ENCODE results near the gene GATAD2B. TPM values are rescaled to one million over a fixed set of nuclear protein-coding genes. Genes with fewer than 3 reads are reported as not detected.
"Not testable (repeated sequence)": the region's sequence is repeated elsewhere in the genome, so short reads cannot be mapped to it uniquely, and the experiment has no call there.

The GATAD2B gene
- polyA plus RNA-seq, 3 donors from 2014 or later: 1.3 to 5.5 (median 2.1) TPM

DNA sequence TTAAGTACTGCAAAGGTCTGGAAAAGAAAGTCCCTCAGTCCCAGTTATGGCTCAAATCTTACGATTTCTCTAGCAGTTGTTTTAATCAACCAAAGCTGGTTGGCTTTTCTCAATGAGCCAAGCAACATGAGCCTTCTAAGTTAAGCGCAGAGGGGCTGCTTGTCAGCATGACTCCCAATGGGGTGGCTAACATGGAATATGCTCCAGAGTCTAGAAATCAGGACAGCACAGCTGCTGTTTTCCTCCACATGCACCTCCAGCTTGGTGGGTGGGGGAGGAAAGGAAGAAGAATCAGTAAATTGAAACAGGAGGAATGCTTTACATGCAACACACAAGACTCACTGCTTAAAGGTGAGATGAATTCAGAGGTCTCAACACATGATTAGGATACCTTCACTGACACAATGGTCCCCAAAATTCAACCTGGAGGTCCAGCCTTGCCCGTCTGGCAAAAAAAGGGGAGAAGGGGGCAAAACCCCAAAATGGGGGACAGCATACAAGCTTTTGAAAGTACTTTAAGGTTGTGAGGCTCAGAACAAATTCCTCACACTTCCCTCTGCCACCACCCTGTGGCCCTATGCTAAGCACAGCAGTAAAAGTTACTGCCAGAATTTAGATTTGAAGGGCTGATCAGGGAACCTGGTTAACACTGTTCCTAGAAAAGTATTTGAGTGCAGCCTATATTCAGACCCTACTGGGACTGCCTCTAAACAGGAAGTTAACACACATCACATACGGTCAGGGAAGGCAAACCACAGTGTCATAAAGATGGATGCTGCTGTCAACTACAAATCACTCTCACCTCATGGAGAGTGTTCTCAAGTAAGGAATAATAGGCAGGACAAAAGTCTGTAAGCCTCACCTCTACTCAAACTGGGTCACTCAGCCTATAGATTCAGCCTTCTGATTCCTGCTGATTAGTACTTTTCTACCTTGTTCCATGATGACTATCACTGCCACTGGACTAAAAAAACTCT, 2.6 kb downstream of the GATAD2B start:
- Mint-ChIP-seq H3K27ac (peak overlapping the region; percentile 83 to 98 (median 92)), H3K27me3 (ENCODE audit: low read depth in 3 of 3) (peaks cover 19 to 23% (median 20%) of the 10 kb centered on the region in 3 donors), H3K36me3 (peaks cover 0 to 9% (median 4%) of the 10 kb centered on the region in 3 donors), H3K4me3 (peak overlapping the region; percentile 81 to 94 (median 94)), H3K4me1 (peaks cover 63 to 72% of the 10 kb centered on the region in 2 donors), H3K9me3 (no peaks in the 10 kb centered on the region)
- DNase-seq: peak; percentile 51 to 54 (median 54)

DNA sequence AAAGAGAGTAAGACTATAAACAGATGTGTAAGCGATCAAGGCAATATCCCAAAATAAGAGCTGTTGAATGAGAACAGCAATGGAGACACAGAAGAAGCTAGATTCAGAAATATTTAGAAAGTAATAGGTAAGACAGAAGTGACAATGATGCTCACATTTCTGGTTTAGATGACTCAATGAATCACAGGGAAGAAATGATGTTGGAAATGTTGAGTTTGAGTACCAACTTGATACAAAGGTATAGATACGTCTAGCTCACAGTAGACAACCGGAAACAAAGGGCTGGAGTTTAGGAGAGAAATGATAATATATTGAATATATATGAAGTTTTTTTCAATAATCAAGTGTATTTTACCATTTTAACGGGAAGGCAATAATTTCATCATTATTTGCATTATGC, 6.5 kb downstream of the GATAD2B start:
- Mint-ChIP-seq H3K27ac (peak overlapping the region in 4 of 6 donors; percentile 9 to 85 (median 50)), H3K27me3 (ENCODE audit: low read depth in 3 of 3) (no peaks in the 10 kb centered on the region), H3K36me3 (peaks cover 0 to 9% (median 4%) of the 10 kb centered on the region in 3 donors), H3K9me3 (no peaks in the 10 kb centered on the region), H3K4me3 (no peak overlapping the region), H3K4me1 (peaks cover 56 to 71% of the 10 kb centered on the region in 2 donors)
- no peak for DNase-seq

DNA sequence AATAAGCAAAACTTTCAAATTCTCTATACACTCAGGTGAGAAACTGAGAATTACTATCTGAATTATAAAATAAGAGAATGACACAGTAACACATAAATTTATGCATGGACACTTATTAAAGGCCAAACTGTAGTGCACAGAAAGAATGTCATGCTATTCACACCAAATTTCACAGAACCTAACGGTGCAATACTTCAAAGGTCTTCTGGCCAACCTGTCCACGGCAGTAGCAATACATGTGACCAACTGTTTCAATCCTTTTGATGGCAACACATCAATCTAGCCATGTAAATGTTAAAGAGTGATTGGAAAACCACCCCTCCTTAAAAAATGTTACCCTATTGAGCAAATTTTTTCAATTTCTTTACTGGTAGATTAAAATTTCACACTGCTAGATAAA, 10.4 kb downstream of the GATAD2B start:
- H3K4me1 Mint-ChIP-seq: peaks cover 30 to 42% of the 10 kb centered on the region in 2 donors

DNA sequence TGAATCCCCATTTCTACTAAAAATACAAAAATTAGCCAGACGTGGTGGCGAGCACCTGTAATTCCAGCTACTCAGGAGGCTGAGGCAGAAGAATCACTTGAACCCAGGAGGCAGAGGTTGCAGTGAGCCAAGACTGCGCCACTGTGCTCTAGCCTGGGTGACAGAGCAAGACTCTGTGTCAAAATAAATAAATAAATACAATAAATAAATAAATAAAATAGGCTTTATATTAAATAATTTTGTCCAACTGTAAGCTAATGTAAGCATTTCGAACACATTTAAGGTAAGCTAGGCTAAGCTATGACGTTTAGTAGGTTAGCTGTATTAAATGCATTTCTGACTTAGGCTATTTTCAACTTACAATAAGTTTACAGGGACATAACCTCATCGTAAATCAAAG, 12.2 kb downstream of the GATAD2B start:
- Mint-ChIP-seq H3K4me1 (peaks cover 39 to 44% of the 10 kb centered on the region in 2 donors), H3K36me3 (peaks cover 4 to 13% (median 4%) of the 10 kb centered on the region in 3 donors)
- not testable (repeated sequence) for DNase-seq; H3K4me3 Mint-ChIP-seq; H3K27ac Mint-ChIP-seq; H3K9me3 Mint-ChIP-seq; H3K27me3 Mint-ChIP-seq (ENCODE audit: low read depth in 3 of 3)

More for the DNA sequence above, 10.4 kb downstream of the GATAD2B start:
- Mint-ChIP-seq H3K27ac (peak overlapping the region in 4 of 6 donors; percentile 23 to 41 (median 30)), H3K27me3 (ENCODE audit: low read depth in 3 of 3) (no peaks in the 10 kb centered on the region), H3K9me3 (no peaks in the 10 kb centered on the region), H3K4me3 (peak overlapping the region in 1 of 5 donors; percentile 7), H3K36me3 (peaks cover 0 to 6% (median 4%) of the 10 kb centered on the region in 3 donors)
- DNase-seq: no peak

DNA sequence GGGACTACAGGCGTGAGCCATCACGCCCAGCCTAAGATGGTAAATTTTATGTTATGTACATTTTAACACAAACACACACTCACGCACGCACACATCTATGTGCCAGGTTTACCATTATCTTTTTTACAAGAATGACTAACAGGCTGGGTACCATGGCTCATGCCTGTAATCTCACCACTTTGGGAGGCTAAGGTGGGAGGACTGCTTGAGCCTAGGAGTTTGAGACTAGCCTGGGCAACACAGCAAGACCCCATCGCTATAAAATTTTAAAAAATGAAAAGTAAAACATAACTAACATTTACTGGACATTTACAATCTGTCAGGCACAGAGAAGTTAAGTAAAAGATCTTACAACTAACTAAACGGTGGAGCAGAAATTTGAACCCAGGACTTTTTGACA, 14.7 kb downstream of the GATAD2B start:
- Mint-ChIP-seq H3K4me3 (no peak overlapping the region), H3K27ac (no peak overlapping the region), H3K36me3 (peaks cover 4 to 13% (median 4%) of the 10 kb centered on the region in 3 donors), H3K27me3 (ENCODE audit: low read depth in 3 of 3) (no peaks in the 10 kb centered on the region), H3K9me3 (no peaks in the 10 kb centered on the region), H3K4me1 (peaks cover 41 to 58% of the 10 kb centered on the region in 2 donors)
- DNase-seq: no peak

DNA sequence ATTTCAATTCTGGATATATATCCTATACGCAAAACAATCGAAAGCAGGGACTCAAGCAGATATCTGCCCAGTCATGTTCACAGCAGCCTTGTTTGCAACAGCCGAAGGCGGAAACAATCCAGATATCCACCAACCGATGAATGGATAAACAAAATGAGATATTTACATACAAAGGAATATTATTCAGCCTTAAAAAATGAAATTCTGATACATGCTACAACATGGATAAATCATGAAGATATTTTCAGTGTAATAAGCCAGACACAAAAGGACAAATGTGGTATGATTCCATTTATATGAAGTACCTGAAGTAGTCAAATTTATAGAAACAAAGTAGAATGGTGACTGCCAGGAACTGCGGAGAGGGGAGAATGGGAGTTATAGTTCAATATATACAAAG, 15.6 kb downstream of the GATAD2B start:
- no peak for DNase-seq
- Mint-ChIP-seq H3K27me3 (ENCODE audit: low read depth in 3 of 3) (no peaks in the 10 kb centered on the region), H3K4me1 (peaks cover 37 to 58% of the 10 kb centered on the region in 2 donors), H3K27ac (peak overlapping the region in 4 of 6 donors; percentile 5 to 62 (median 34)), H3K4me3 (no peak overlapping the region), H3K9me3 (no peaks in the 10 kb centered on the region), H3K36me3 (peaks cover 4 to 13% (median 4%) of the 10 kb centered on the region in 3 donors)

DNA sequence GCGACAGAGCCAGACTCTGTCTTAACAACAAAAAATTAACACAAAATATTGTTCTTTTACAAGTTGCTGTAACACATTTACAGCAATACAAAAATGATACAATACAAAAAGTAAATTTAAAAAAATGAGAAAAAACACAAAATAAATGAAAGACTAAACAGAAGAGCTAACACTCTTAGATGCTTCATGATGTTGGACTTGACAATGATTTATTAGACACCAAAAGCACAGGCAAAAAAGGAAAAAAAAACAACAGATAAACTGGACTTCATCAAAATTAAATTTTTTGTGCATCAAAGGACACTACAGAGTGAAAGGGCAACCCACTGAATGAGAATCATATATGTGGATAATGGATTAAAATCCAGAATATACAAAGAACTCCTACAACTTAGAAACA, 16.4 kb downstream of the GATAD2B start:
- peaks cover 4 to 13% (median 4%) of the 10 kb centered on the region in 3 donors for H3K36me3 Mint-ChIP-seq
- H3K27me3 Mint-ChIP-seq (ENCODE audit: low read depth in 3 of 3): no peaks in the 10 kb centered on the region
- peak overlapping the region in 3 of 6 donors; percentile 18 to 28 (median 20) for H3K27ac Mint-ChIP-seq
- no peak overlapping the region for H3K4me3 Mint-ChIP-seq
- no peaks in the 10 kb centered on the region for H3K9me3 Mint-ChIP-seq
- H3K4me1 Mint-ChIP-seq: peaks cover 31 to 51% of the 10 kb centered on the region in 2 donors
- no peak for DNase-seq

DNA sequence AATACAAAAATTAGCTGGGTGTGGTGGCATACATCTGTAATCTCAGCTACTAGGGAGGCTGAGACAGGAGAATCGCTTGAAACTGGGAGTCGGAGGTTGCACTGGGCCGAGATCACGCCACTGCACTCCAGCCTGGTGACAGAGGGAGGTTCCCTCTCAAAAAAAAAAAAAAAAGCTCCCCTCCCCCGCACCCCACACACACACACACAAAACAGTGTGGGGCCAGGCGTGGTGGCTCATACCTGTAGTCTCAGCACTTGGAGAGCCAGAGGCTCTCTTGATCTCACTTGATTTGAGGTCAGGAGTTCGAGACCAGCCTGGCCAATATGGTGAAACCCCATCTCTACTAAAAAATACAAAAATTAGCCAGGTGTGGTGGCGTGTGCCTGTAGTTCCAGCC, 16.9 kb downstream of the GATAD2B start:
- H3K4me1 Mint-ChIP-seq: peaks cover 31 to 46% of the 10 kb centered on the region in 2 donors
- H3K4me3 Mint-ChIP-seq: not testable (repeated sequence)

DNA sequence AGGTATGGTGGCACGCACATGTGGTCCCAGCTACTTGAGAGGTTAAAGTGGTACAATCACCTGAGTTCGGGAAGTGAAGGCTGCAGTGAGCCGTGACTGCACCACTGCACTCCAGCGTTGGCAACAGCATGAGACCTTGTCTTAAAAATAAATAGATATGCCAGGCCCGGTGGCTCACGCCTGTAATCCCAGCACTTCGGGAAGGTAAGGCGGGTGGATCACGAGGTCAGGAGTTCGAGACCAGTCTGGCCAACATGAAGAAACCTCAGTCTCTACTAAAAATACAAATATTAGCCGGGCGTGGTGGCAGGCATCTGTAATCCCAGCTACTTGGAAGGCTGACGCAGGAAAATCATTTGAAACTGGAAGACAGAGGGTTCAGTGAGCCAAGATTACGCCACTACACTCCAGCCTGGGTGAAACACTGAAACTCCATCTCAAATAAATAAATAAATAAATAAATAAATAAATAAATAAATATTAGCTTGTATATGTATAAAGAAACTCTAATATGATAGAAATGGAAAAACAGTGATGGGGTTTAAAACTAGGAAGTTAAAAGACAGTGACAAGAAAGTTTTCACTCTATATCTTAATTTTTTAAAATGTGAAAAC, 18.8 kb downstream of the GATAD2B start:
- no peak overlapping the region for H3K4me3 Mint-ChIP-seq
- H3K9me3 Mint-ChIP-seq: no peaks in the 10 kb centered on the region
- H3K27me3 Mint-ChIP-seq (ENCODE audit: low read depth in 3 of 3): no peaks in the 10 kb centered on the region
- peaks cover 29 to 49% of the 10 kb centered on the region in 2 donors for H3K4me1 Mint-ChIP-seq
- no peak for DNase-seq
- peaks cover 4 to 17% (median 7%) of the 10 kb centered on the region in 3 donors for H3K36me3 Mint-ChIP-seq
- H3K27ac Mint-ChIP-seq: peak overlapping the region in 1 of 6 donors; percentile 46

More for the DNA sequence above, 16.9 kb downstream of the GATAD2B start:
- DNase-seq; H3K9me3 Mint-ChIP-seq; H3K27me3 Mint-ChIP-seq (ENCODE audit: low read depth in 3 of 3): not testable (repeated sequence)
- Mint-ChIP-seq H3K27ac (peak overlapping the region in 2 of 6 donors; percentile 20 to 28), H3K36me3 (peaks cover 4 to 13% (median 4%) of the 10 kb centered on the region in 3 donors)

DNA sequence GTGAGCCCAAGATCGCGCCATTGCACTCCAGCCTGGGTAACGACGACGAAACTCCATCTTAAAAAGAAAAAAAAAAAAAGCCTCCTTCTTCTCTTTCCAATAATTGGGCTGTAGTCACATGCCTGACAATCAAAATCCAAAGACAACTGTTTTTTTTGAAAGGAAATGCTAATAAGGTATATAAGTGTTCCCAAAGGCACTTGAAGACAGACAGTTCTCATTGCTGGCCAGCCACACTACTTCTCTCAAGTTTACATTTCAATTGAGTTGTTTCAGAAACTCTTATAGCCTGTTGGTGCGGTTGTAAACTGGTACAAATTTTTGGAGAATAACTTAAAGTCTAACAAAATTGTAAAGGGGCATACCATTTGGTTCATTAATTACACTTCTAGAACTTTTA, 23.3 kb downstream of the GATAD2B start:
- Mint-ChIP-seq H3K27ac (peak overlapping the region in 3 of 6 donors; percentile 30 to 81 (median 41)), H3K36me3 (peaks cover 0 to 7% (median 7%) of the 10 kb centered on the region in 3 donors), H3K9me3 (no peaks in the 10 kb centered on the region), H3K4me3 (no peak overlapping the region), H3K27me3 (ENCODE audit: low read depth in 3 of 3) (no peaks in the 10 kb centered on the region), H3K4me1 (peaks cover 12 to 51% of the 10 kb centered on the region in 2 donors)
- DNase-seq: no peak

DNA sequence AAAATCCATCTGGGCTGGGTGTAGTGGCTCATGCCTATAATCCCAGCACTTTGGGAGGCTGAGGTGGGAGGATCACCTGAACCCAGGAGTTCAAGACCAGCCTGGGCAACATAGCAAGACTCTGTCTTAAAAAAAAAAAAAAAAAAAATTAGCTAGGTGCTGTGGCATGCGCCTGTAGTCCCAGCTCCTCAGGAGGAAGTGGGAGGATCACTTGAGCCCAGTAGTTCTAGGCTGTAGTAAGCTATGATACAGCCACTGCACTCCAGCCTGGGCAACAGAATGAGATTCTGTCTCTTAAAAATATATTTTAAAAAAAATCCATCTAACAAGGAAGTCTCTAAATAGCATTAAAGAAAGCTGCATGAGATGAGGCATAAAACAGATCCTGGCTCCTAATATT, 26.9 kb downstream of the GATAD2B start:
- H3K27me3 Mint-ChIP-seq (ENCODE audit: low read depth in 3 of 3); DNase-seq; H3K9me3 Mint-ChIP-seq; H3K36me3 Mint-ChIP-seq; H3K4me3 Mint-ChIP-seq: not testable (repeated sequence)
- peaks cover 11 to 37% of the 10 kb centered on the region in 2 donors for H3K4me1 Mint-ChIP-seq
- H3K27ac Mint-ChIP-seq: peak overlapping the region; percentile 31 to 81 (median 54)

DNA sequence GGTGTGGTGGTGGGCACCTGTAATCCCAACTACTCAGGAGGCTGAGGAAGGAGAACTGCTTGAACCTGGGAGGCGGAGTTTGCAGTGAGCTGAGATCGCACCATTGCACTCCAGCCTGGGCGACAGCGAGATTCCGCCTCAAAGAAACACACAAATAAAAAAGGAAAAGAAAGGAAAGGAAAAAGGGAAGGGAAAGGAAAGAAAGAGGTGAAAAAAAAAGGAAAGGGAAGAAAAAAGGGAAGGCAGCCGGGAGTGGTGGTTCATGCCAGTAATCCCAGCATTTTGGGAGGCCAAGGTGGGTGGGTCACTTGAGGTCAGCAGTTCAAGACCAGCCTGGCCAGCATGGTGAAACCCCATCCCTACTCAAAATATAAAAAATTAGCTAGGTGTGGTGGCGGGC, 31.7 kb downstream of the GATAD2B start:
- H3K27me3 Mint-ChIP-seq (ENCODE audit: low read depth in 3 of 3); H3K4me3 Mint-ChIP-seq; H3K36me3 Mint-ChIP-seq; DNase-seq; H3K9me3 Mint-ChIP-seq: not testable (repeated sequence)
- Mint-ChIP-seq H3K27ac (peak overlapping the region in 3 of 6 donors; percentile 66 to 77 (median 71)), H3K4me1 (peaks cover 36 to 51% of the 10 kb centered on the region in 2 donors)

DNA sequence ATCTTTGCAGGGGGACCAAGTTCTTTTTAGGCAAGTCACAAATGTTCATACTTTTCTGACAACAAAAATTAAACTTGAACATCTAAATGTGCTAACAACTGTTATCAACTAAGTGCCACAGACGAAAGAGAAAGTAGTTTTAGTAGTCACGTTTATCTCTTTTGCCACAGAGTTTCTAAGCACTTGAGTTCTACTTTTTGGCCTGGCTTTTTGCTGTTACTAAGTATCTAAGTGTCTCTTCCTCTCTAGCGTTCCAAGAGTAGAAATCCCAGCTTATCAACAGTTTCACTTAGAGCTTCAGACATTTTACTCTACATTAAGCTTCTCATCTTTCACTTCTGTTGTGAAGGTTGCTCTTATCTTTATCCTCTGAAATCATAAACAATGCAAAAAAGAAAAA, 34.2 kb downstream of the GATAD2B start:
- peaks cover 35 to 53% of the 10 kb centered on the region in 2 donors for H3K4me1 Mint-ChIP-seq
- peak in 2 of 3 donors; percentile 7 to 14 for DNase-seq
- peak overlapping the region; percentile 71 to 93 (median 84) for H3K27ac Mint-ChIP-seq
- peaks cover 0 to 1% (median 0%) of the 10 kb centered on the region in 3 donors for H3K27me3 Mint-ChIP-seq (ENCODE audit: low read depth in 3 of 3)
- peak overlapping the region; percentile 11 to 62 (median 30) for H3K4me3 Mint-ChIP-seq
- peaks cover 0 to 8% (median 0%) of the 10 kb centered on the region in 3 donors for H3K36me3 Mint-ChIP-seq
- H3K9me3 Mint-ChIP-seq: no peaks in the 10 kb centered on the region

All from immature natural killer cell (primary cell).